ENCODE data around the gene TBC1D24.

TBC1D24 gene

GRCh38 chr16:2495041-2495440 is 20.1 kb downstream of the TBC1D24 start:
- TF ChIP-seq, protein P1, sequence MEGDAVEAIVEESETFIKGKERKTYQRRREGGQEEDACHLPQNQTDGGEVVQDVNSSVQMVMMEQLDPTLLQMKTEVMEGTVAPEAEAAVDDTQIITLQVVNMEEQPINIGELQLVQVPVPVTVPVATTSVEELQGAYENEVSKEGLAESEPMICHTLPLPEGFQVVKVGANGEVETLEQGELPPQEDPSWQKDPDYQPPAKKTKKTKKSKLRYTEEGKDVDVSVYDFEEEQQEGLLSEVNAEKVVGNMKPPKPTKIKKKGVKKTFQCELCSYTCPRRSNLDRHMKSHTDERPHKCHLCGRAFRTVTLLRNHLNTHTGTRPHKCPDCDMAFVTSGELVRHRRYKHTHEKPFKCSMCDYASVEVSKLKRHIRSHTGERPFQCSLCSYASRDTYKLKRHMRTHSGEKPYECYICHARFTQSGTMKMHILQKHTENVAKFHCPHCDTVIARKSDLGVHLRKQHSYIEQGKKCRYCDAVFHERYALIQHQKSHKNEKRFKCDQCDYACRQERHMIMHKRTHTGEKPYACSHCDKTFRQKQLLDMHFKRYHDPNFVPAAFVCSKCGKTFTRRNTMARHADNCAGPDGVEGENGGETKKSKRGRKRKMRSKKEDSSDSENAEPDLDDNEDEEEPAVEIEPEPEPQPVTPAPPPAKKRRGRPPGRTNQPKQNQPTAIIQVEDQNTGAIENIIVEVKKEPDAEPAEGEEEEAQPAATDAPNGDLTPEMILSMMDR (IDR thresholded peaks at IDR 0.05; ENCODE audit: low read depth, low read length): no peak
- H3K36me3 ChIP-seq: peaks cover 49% of the 10 kb centered on the region

GRCh38 chr16:2496223-2497115 is 21.5 kb downstream of the TBC1D24 start:
- Histone ChIP-seq H3K27me3 (ENCODE audit: insufficient read depth, low read depth, severe bottlenecking) (no peaks in the 10 kb centered on the region), H3K27ac (peak overlapping the region; percentile 65), H3K4me3 (ENCODE audit: low read depth, low read length) (no peak overlapping the region), H3K9me3 (ENCODE audit: severe bottlenecking) (no peaks in the 10 kb centered on the region), H3K36me3 (peaks cover 46% of the 10 kb centered on the region)
- DNase-seq: no peak
- TF ChIP-seq, protein P1 (IDR thresholded peaks at IDR 0.05; ENCODE audit: low read depth, low read length): no peak

More at GRCh38 chr16:2495041-2495440, 20.1 kb downstream of the TBC1D24 start:
- Histone ChIP-seq H3K4me3 (ENCODE audit: low read depth, low read length) (no peak overlapping the region), H3K27me3 (ENCODE audit: insufficient read depth, low read depth, severe bottlenecking) (no peaks in the 10 kb centered on the region), H3K9me3 (ENCODE audit: severe bottlenecking) (no peaks in the 10 kb centered on the region), H3K27ac (no peak overlapping the region)
- DNase-seq: no peak

GRCh38 chr16:2497116-2497630 is 22.2 kb downstream of the TBC1D24 start:
- no peaks in the 10 kb centered on the region for H3K9me3 ChIP-seq (ENCODE audit: severe bottlenecking)
- no peak overlapping the region for H3K4me3 ChIP-seq (ENCODE audit: low read depth, low read length)
- TF ChIP-seq, protein P1 (IDR thresholded peaks at IDR 0.05; ENCODE audit: low read depth, low read length): peak; percentile 18; the same call in 1 of the 2 replicates
- peak overlapping the region; percentile 65 for H3K27ac ChIP-seq
- H3K36me3 ChIP-seq: peaks cover 50% of the 10 kb centered on the region
- peak; percentile 82 for DNase-seq
- H3K27me3 ChIP-seq (ENCODE audit: insufficient read depth, low read depth, severe bottlenecking): no peaks in the 10 kb centered on the region

DNA sequence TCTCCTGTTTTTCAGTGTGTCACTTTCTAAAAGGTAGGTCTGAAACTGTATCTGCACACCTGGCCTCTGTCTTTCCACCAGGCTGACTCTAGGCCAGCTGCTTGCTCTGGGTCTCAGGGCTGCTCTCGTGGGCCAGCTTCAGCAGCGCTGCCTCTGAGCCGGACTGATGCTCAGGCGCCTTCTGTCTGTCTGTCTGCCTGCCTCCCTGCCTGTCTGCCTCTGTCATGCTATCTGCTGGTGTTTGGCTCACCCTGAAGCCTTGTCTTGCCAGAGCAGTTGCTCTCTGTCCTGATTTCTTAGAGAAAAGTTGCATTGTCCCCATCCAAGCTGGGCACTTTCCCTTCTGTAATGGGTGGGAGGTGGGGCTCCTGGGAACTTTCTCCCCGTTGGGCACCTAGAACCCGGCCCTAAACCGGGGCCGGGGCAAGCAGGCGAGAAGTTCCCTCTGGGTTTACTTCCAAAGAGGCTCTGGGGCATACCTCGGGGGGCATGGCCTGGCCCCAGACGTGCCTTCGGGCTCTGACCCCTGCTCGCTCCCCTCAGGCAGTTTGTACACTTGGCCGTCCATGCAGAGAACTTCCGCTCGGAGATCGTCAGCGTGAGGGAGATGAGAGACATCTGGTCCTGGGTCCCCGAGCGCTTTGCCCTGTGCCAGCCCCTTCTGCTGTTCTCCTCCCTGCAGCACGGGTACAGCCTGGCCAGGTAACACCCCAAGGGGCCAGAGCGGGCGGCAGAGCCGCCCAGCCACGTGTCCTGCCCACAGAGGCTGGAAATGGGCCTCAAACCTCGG is 23.0 kb downstream of the TBC1D24 start:
- H3K4me3 ChIP-seq (ENCODE audit: low read depth, low read length): no peak overlapping the region
- peaks cover 51% of the 10 kb centered on the region for H3K36me3 ChIP-seq
- no peaks in the 10 kb centered on the region for H3K9me3 ChIP-seq (ENCODE audit: severe bottlenecking)
- DNase-seq: no peak
- TF ChIP-seq, protein P1 (IDR thresholded peaks at IDR 0.05; ENCODE audit: low read depth, low read length): no peak
- H3K27me3 ChIP-seq (ENCODE audit: insufficient read depth, low read depth, severe bottlenecking): no peaks in the 10 kb centered on the region
- peak overlapping the region; percentile 65 for H3K27ac ChIP-seq

GRCh38 chr16:2498531-2499253 is 23.8 kb downstream of the TBC1D24 start:
- DNase-seq: no peak

More at GRCh38 chr16:2498531-2499253, 23.8 kb downstream of the TBC1D24 start:
- no peaks in the 10 kb centered on the region for H3K9me3 ChIP-seq (ENCODE audit: severe bottlenecking)
- peaks cover 46% of the 10 kb centered on the region for H3K36me3 ChIP-seq
- no peak overlapping the region for H3K4me3 ChIP-seq (ENCODE audit: low read depth, low read length)
- TF ChIP-seq, protein P1 (IDR thresholded peaks at IDR 0.05; ENCODE audit: low read depth, low read length): no peak
- H3K27me3 ChIP-seq (ENCODE audit: insufficient read depth, low read depth, severe bottlenecking): no peaks in the 10 kb centered on the region
- peak overlapping the region; percentile 65; the same call in 1 of the 2 replicates for H3K27ac ChIP-seq
